OCI-LY3 (cell line): ENCODE results near the gene INF2.

Source experiments
- H2AFZ ChIP-seq: fragments of 200-600, 300-600 bp; shearing (Covaris generic); 2 replicates; pipeline ENCODE4 v1.6.0; 2014; ENCODE audit warnings: antibody characterized with exemption, low read depth, low read length
- H3K27ac ChIP-seq: fragments of 200-600, 300-600 bp; sonication (generic); 2 replicates; pipeline ENCODE4 v1.5.1; 2014; ENCODE audit warnings: mild to moderate bottlenecking, low read length, moderate library complexity, mixed read lengths
- H3K27me3 ChIP-seq: fragments of 200-600, 300-600 bp; sonication (generic); 2 replicates; pipeline ENCODE4 v1.6.1; 2014; ENCODE audit warnings: low read depth, low read length, mixed read lengths
- H3K36me3 ChIP-seq: fragments of 200-600, 300-600 bp; sonication (generic); replicated peaks from 2 replicates; pipeline ENCODE3; 2014; ENCODE audit warnings: low read depth, low read length, mixed read lengths
- H3K4me1 ChIP-seq: fragments of 300-600, 200-600 bp; sonication (generic); 2 replicates; pipeline ENCODE4 v1.6.1; 2014; ENCODE audit warnings: low read length, mixed read lengths
- H3K4me2 ChIP-seq: fragments of 200-600, 300-600 bp; sonication (generic); 2 replicates; pipeline ENCODE4 v1.6.1; 2014; ENCODE audit warnings: low read length, mixed read lengths
- H3K4me3 ChIP-seq: fragments of 300-600, 200-600 bp; sonication (generic); 2 replicates; pipeline ENCODE4 v1.5.1; 2014; ENCODE audit warnings: antibody characterized with exemption, mild to moderate bottlenecking, low read length, moderate library complexity
- H3K79me2 ChIP-seq: fragments of 300-600, 200-600 bp; shearing (Covaris generic); 2 replicates; pipeline ENCODE4 v1.6.1; 2014; ENCODE audit warnings: mild to moderate bottlenecking, low read length, mixed read lengths
- H3K9ac ChIP-seq: fragments of 300-600, 200-600 bp; shearing (Covaris generic); 2 replicates; pipeline ENCODE4 v1.6.0; 2014; ENCODE audit warnings: mild to moderate bottlenecking, low read length, moderate library complexity
- H3K9me3 ChIP-seq: fragments of 200-600, 300-600 bp; shearing (Covaris generic); 2 replicates; pipeline ENCODE4 v1.6.1; 2014; ENCODE audit warnings: low read length, mixed read lengths; ENCODE audit not compliant: insufficient read depth
- H4K20me1 ChIP-seq: fragments of 200-600, 300-600 bp; sonication (generic); 2 replicates; pipeline ENCODE4 v1.6.1; 2016; ENCODE audit warnings: low read length, mixed read lengths; ENCODE audit not compliant: insufficient read depth
- EZH2phosphoT487 ChIP-seq: fragments of 200-600 bp; shearing (Covaris generic); IDR thresholded peaks from 2 replicates; pipeline ENCODE4 v1.6.1; 2018; ENCODE audit warnings: antibody characterized with exemption, mixed run types, low read depth
- TF ChIP-seq, protein P1 (sequence below): fragments of 200-600, 300-600 bp; sonication (generic); IDR thresholded peaks from 2 replicates; pipeline ENCODE4 v1.5.1; 2014; ENCODE audit warnings: antibody characterized with exemption, low read length, low read depth

The INF2 gene

DNA sequence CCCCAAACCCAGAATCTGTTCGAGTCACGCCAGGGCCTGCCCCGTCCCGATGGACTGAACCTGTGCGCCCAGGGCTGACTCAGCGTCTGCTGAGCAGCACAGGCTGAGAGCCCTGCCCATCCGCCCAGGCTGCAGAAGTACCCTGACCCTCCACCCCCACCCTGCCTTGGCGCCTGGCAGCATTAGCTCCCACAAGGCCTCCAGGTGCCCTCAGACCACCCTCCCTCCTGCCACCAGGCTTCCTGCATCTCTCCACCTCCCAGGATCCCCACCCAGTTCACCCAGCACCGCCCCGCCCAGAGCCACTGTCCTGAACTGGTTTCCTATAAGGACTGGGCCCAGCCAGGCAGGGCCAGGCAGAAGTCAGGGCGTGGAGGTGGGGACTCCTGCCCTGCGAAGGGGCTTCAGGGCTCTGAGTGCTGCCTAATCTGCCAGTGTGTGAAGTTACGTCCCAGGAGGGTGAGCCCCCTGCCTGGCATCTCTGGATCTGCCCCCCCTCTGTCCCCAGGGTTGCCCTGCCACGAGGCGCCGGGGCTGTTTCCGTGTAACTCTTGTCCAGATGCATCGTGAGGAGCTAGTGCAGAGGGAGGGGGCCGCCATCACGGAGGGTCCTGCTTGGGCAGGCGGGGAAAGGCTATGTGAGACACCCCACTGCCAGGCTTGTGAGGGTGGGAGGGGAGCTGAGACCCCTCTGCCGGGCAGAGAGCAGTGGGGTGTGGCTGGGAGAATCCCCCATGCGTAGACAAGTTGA is 43.7 kb downstream of the INF2 start:
- no peaks in the 10 kb centered on the region for H4K20me1 ChIP-seq
- H3K27ac ChIP-seq = no peak overlapping the region
- no peaks in the 10 kb centered on the region for H3K36me3 ChIP-seq
- TF ChIP-seq EZH2phosphoT487 = no peak
- TF ChIP-seq, protein P1, sequence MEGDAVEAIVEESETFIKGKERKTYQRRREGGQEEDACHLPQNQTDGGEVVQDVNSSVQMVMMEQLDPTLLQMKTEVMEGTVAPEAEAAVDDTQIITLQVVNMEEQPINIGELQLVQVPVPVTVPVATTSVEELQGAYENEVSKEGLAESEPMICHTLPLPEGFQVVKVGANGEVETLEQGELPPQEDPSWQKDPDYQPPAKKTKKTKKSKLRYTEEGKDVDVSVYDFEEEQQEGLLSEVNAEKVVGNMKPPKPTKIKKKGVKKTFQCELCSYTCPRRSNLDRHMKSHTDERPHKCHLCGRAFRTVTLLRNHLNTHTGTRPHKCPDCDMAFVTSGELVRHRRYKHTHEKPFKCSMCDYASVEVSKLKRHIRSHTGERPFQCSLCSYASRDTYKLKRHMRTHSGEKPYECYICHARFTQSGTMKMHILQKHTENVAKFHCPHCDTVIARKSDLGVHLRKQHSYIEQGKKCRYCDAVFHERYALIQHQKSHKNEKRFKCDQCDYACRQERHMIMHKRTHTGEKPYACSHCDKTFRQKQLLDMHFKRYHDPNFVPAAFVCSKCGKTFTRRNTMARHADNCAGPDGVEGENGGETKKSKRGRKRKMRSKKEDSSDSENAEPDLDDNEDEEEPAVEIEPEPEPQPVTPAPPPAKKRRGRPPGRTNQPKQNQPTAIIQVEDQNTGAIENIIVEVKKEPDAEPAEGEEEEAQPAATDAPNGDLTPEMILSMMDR = no peak
- no peaks in the 10 kb centered on the region for H3K27me3 ChIP-seq
- H3K4me2 ChIP-seq = no peak overlapping the region
- no peaks in the 10 kb centered on the region for H3K4me1 ChIP-seq
- H3K9ac ChIP-seq = no peak overlapping the region
- no peaks in the 10 kb centered on the region for H3K79me2 ChIP-seq
- no peaks in the 10 kb centered on the region for H3K9me3 ChIP-seq
- no peak overlapping the region for H3K4me3 ChIP-seq
- no peak overlapping the region for H2AFZ ChIP-seq

DNA sequence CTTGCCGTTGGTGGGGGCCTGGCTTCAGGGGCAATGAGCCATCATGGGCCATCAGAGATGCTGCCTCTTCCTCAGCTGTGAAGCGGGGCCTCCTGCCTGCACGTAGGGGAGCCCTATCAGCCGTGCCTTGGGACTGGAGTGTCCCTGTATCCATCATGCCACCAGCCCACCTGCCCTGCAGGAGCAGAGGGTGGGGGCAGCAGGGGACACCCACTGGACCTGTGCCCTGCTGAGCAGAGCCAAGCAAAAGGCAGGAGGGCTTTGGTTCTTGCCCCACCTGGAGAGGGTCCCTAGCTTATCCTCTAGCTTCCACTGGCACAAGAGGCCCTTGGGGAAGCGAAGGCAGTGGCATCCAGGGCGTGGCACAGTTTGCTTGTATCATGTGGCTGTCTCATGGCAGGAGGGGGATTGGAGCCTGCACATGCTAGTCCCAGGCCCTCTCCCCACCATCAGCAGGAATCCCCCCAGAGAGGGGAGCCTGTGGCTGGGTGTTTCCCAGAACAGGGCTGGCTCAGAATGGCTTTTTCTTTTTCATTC is 44.7 kb downstream of the INF2 start:
- H3K4me2 ChIP-seq = no peak overlapping the region
- no peak overlapping the region for H2AFZ ChIP-seq
- H3K9me3 ChIP-seq = no peaks in the 10 kb centered on the region
- no peak overlapping the region for H3K4me3 ChIP-seq
- H4K20me1 ChIP-seq = no peaks in the 10 kb centered on the region
- H3K36me3 ChIP-seq = no peaks in the 10 kb centered on the region
- no peaks in the 10 kb centered on the region for H3K27me3 ChIP-seq
- no peak overlapping the region for H3K9ac ChIP-seq
- no peaks in the 10 kb centered on the region for H3K4me1 ChIP-seq
- H3K79me2 ChIP-seq = no peaks in the 10 kb centered on the region
- TF ChIP-seq, protein P1 = no peak
- H3K27ac ChIP-seq = no peak overlapping the region

DNA sequence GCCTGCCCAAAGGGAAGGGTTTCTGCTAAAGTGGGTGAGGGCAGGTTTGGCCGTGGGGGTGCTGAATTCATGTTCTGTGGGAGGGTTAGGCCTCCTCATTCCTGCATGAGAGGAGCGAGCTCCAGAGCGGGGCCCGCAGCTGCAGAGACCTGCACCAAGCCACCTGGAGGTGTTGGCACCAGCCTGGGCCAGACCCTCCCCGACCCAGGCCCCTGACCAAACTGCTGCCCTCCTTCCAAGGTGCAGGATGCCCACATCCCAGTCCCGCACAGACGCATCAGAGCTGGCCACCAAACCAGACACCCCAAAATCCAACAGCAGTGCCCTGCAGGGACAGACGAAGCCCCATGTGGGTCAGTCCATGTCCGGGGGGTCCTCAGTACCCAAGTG is 45.2 kb downstream of the INF2 start:
- Histone ChIP-seq H3K27me3 (no peaks in the 10 kb centered on the region), H3K9me3 (no peaks in the 10 kb centered on the region), H3K27ac (no peak overlapping the region), H4K20me1 (no peaks in the 10 kb centered on the region), H3K9ac (no peak overlapping the region), H3K79me2 (no peaks in the 10 kb centered on the region), H2AFZ (no peak overlapping the region), H3K4me3 (no peak overlapping the region), H3K4me1 (no peaks in the 10 kb centered on the region), H3K4me2 (no peak overlapping the region), H3K36me3 (no peaks in the 10 kb centered on the region)
- no peak for TF ChIP-seq EZH2phosphoT487
- TF ChIP-seq, protein P1 = no peak

DNA sequence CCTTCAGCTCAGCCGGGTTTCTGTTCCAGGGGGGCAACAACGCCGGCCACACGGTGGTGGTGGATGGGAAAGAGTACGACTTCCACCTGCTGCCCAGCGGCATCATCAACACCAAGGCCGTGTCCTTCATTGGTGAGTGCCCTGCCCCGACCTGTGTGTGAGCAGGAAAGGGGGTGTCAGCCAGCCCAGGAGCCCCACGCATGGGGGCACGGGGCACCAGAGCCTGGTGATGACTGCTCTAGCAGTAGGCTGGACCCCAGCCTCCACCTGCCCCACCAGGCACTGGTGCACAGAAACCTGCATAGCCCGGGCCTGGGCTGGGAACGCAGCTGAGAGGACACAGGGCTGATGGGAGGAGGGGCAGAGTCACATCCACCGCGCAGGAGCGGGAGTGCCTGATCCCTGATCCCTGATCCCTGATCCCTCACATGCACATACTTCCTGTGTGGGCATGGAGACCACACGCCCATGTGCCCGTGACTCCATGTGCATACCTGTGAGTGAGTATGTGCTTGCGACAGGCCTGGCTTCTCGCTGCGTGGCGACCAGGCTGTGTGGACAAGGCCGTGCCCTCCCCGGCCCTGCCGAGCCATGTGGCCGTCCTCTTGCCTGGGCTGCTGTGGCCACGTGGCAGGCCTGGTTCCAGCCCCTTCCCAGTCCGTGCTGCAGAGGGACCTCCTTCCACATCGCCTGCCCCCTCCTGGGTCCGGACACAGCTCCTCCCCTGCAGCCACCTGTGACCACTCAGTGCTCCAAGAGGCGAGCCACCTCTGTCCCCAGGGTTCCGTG is 45.8 kb downstream of the INF2 start:
- Histone ChIP-seq H3K4me1 (no peaks in the 10 kb centered on the region), H3K27me3 (no peaks in the 10 kb centered on the region), H3K79me2 (no peaks in the 10 kb centered on the region), H3K9me3 (no peaks in the 10 kb centered on the region), H3K4me3 (no peak overlapping the region), H4K20me1 (no peaks in the 10 kb centered on the region), H3K36me3 (no peaks in the 10 kb centered on the region), H3K27ac (no peak overlapping the region), H2AFZ (no peak overlapping the region), H3K4me2 (no peak overlapping the region), H3K9ac (no peak overlapping the region)
- TF ChIP-seq EZH2phosphoT487 = no peak
- TF ChIP-seq, protein P1 = no peak
